Heart left ventricle (tissue), 13 donors: ENCODE data around the gene NLRP6.

Source experiments
- POLR2A ChIP-seq, 2 donors: fragments of 450-650 bp; IDR thresholded peaks; one replicate each; pipeline ENCODE4 v1.6.1; 2017; ENCODE audit warnings: antibody characterized with exemption in 2 of 2, mild to moderate bottlenecking in 2 of 2, moderate library complexity in 2 of 2
- TF ChIP-seq, protein P1 (sequence below), 12 donors: fragments of 200-600 bp; sonication (generic) in 4 of 12; IDR thresholded peaks; one replicate each; pipeline versions ENCODE4 v1.5.0 to v1.8.0; 2018 to 2022; ENCODE audit warnings: antibody characterized with exemption in 12 of 12, mild to moderate bottlenecking in 5 of 12
- donor health status: ischemic (EF 13 %, LVEDD 7.1; RV severe dilation, severe dysfunction).
- donor health status: DM: no; HTN: yes; CAD: no.
- donor health status: DM: no; HTN: no; CAD: no.
- donor health status: ischemic (EF 25% LVEDD 6.9; RV normal size, moderate dysfunction).
- donor health status: ischemic (EF 25% LVEDD 5.7; RV mildly dilated, moderate dysfunction).
- donor health status: ischemic (EF 35%, LVEDD 5.7; RV mildly dilated, moderate dysfunction).
- donor health status: nonischemic (EF 11% LVEDD 7.7; RV severe dilation, severe dysfunction).
- donor health status: DM: yes; HTN: yes; CAD: no.
- donor health status: PGD.
- donor health status: ischemic (EF 29% LVEDD 5.4; RV normal size, mild dysfunction).
- donor health status: nonischemic (EF 23%, LVEDD 6.1; RV moderate dilation, normal function).

DNA sequence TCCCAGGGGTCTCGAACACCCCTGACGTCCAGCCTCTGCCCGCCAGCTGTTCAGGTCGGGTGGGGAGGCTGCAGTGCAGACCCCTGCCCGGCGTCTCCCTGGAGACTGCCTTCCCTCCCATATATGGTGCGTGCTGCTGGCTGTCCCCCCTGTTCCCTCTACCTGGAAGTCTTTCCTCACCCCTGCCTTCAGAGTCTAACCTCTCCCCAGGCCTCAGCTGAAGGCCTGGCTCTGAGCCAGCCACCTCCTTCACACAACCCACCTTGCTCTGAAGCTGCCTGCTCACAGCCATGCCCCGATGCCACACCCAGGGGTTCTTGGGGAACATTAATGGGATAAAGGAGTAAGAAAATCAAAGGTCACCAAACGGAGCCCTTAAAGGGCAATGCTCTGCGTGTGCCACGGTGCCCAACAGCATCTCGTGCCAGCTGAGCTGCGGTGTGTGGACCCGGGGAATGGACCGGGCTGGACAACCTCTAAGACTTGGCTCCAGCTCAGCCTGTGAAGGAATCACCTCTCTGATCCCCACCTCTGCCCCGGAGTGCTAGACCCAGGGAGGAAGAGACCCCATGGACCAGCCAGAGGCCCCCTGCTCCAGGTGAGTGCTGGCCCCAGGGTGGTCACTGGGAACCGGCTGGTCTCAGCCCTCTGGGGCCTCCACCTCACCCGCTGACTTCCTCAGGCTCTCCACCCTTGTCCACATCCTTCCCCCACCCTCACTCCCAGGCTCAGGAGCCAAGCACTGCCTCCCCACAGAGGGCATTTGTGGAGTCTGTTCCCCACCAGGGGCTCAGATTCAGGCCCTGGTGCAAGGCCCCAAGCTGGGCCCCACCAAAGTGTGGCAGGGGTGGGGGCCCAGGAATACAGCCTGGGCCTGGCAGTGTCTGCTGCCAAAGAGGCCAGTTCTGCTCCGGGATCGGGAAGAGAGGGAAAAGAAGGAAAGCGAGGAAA lies at the start of gene NLRP6:
- no peak for TF ChIP-seq POLR2A (IDR thresholded peaks at IDR 0.05)
- TF ChIP-seq, protein P1, sequence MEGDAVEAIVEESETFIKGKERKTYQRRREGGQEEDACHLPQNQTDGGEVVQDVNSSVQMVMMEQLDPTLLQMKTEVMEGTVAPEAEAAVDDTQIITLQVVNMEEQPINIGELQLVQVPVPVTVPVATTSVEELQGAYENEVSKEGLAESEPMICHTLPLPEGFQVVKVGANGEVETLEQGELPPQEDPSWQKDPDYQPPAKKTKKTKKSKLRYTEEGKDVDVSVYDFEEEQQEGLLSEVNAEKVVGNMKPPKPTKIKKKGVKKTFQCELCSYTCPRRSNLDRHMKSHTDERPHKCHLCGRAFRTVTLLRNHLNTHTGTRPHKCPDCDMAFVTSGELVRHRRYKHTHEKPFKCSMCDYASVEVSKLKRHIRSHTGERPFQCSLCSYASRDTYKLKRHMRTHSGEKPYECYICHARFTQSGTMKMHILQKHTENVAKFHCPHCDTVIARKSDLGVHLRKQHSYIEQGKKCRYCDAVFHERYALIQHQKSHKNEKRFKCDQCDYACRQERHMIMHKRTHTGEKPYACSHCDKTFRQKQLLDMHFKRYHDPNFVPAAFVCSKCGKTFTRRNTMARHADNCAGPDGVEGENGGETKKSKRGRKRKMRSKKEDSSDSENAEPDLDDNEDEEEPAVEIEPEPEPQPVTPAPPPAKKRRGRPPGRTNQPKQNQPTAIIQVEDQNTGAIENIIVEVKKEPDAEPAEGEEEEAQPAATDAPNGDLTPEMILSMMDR (IDR thresholded peaks at IDR 0.05): no peak
